ENCODE measurements around the gene RNH1. TPM values are rescaled to one million over a fixed set of nuclear protein-coding genes. Genes with fewer than 3 reads are reported as not detected.
A peak's percentile ranks its signal among the peaks of the same experiment; 100 is the strongest.

Gene RNH1
- total RNA-seq, 1 experiment from 2014 or later = 345 TPM

DNA sequence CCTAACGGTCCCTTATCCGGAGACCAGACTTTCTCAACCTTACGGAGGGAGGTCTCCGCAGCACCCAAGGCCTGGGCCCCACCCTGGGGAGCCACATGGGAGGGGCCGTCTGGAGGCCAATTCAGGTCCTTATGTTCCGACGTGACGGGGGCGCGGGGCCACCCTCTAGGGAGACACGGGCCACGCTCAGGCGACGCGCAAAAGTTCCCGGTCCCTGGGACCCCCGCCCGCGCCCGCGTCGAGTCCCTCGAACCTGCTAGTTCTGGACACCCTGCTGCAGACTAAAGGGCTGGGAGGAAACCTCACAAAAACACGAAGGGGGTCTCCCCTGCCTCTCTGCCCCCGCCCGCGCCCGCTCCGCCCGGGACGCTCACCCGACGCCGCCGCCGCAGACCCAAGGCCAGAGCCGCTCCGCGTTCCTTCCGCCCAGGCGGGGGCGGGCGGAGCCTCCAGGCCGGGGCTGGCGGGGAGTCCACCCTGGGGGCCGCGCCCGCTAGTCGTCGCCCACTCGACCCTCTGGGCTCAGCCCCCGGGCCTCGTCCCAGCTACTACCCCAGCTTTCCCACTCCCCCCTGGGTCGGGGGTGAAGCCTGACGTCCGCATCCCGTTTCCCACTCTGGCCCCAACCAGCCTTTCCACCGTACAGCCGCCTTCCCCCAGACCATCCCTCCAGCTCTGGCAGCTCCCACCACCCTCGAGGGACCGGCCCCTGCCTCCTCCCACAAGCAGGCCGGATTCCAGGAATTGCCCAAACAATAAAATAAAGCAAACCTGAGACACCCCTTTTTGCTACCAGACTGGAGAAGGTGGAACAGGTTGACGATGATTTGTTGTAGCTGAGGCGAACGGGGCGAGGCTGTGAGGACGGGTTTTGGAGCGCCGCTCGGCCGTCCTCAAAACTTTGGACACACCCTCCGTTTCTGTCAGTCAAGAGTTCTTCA is 2.7 kb downstream of the RNH1 start:
- Histone ChIP-seq H3K4me1 (ENCODE audit: control insufficient read depth, insufficient read depth, low read length) (peaks cover 24% of the 10 kb centered on the region), H3K9me3 (ENCODE audit: control insufficient read depth, insufficient read depth, low read depth, low read length) (no peaks in the 10 kb centered on the region), H3K36me3 (ENCODE audit: control insufficient read depth, insufficient read depth, low read length) (peaks cover 10% of the 10 kb centered on the region; the same call in 1 of the 2 replicates), H3K27me3 (ENCODE audit: control insufficient read depth, insufficient read depth, low read length) (no peaks in the 10 kb centered on the region), H3K4me3 (ENCODE audit: low read depth in 2 of 2, low read length in 2 of 2) (peak overlapping the region; percentile 83 to 94), H3K27ac (ENCODE audit: low read length) (peak overlapping the region; percentile 99)
- ChIA-PET CTCF (interaction anchor here (0.6 to 1.0 kb wide), 2 partner anchors 14 to 31 kb away, joined by 3 read pairs; no protein-coding TSS in a partner anchor), POLR2A (interaction anchor here (0.6 kb wide), 1 partner anchor 141 kb away, joined by 5 read pairs; no protein-coding TSS in a partner anchor)
- intact Hi-C loops (cut with micrococcal nuclease; ENCODE audit: unreplicated experiment) = no loop called here
- DNase-seq (ENCODE audit: low read depth, low spot score) = no peak
- in situ Hi-C loops (cut with HindIII; ENCODE audit: low pct_unique_long_range_greater_than_20kb, low sequenced_read_pairs) = no loop called here
- TF ChIP-seq SIN3A (IDR thresholded peaks at IDR 0.05; ENCODE audit: borderline replicate concordance, insufficient read depth, low read depth, low read length) (no peak), POLR2AphosphoS5 (IDR thresholded peaks at IDR 0.05; ENCODE audit: low read depth, low read length) (no peak; the same call in 1 of the 2 replicates), REST (IDR thresholded peaks at IDR 0.05; ENCODE audit: insufficient read depth in 1 of 2, low read depth in 2 of 2, low read length in 1 of 2) (no peak), TCF7L2 (IDR thresholded peaks at IDR 0.05; ENCODE audit: low read depth, low read length) (no peak), CTCF (IDR thresholded peaks at IDR 0.05) (no peak)
- no peak for ATAC-seq
- BruUV-seq (replicated peaks) = no TSS peak

- ATAC-seq = no peak
- POLR2A ChIA-PET = interaction anchor here (0.6 kb wide), 1 partner anchor 74 kb away, joined by 3 read pairs; no protein-coding TSS in a partner anchor
- peak overlapping the region; percentile 76 for H3K27ac ChIP-seq (ENCODE audit: low read length)
These were observed 3.7 kb downstream of the RNH1 start for GRCh38 chr11:503179-503981.

More at GRCh38 chr11:503179-503981, 3.7 kb downstream of the RNH1 start:
- TF ChIP-seq REST (IDR thresholded peaks at IDR 0.05; ENCODE audit: insufficient read depth in 1 of 2, low read depth in 2 of 2, low read length in 1 of 2) = no peak
- peak; percentile 38 for TF ChIP-seq POLR2AphosphoS5 (IDR thresholded peaks at IDR 0.05; ENCODE audit: low read depth, low read length)
- no peak for TF ChIP-seq TCF7L2 (IDR thresholded peaks at IDR 0.05; ENCODE audit: low read depth, low read length)
- no peak; the same call in 1 of the 2 replicates for TF ChIP-seq SIN3A (IDR thresholded peaks at IDR 0.05; ENCODE audit: borderline replicate concordance, insufficient read depth, low read depth, low read length)
- TF ChIP-seq CTCF (IDR thresholded peaks at IDR 0.05) = no peak
- Histone ChIP-seq H3K36me3 (ENCODE audit: control insufficient read depth, insufficient read depth, low read length) (peaks cover 10% of the 10 kb centered on the region; the same call in 1 of the 2 replicates), H3K9me3 (ENCODE audit: control insufficient read depth, insufficient read depth, low read depth, low read length) (no peaks in the 10 kb centered on the region), H3K4me3 (ENCODE audit: low read depth in 2 of 2, low read length in 2 of 2) (peak overlapping the region in 1 of 2 experiments; percentile 94; a peak in 1 of 4 replicates), H3K27me3 (ENCODE audit: control insufficient read depth, insufficient read depth, low read length) (no peaks in the 10 kb centered on the region), H3K4me1 (ENCODE audit: control insufficient read depth, insufficient read depth, low read length) (peaks cover 24% of the 10 kb centered on the region)
- no TSS peak for BruUV-seq (replicated peaks)
- in situ Hi-C loops (cut with HindIII; ENCODE audit: low pct_unique_long_range_greater_than_20kb, low sequenced_read_pairs) (no loop called here), intact Hi-C loops (cut with micrococcal nuclease; ENCODE audit: unreplicated experiment) (no loop called here)
- CTCF ChIA-PET = no interaction called here
- DNase-seq (ENCODE audit: low read depth, low spot score) = no peak

All from Panc1 (cell line).